HG03196 (cell line): ENCODE measurements around the gene SST.

Experiments
- ATAC-seq: cut with Tn5 transposase; IDR thresholded peaks from one replicate; pipeline ENCODE4 v1.9.1; 2021; ENCODE audit not compliant: unreplicated experiment

Gene SST

GRCh38 chr3:187669675-187670504 is at the start of gene SST:
TSS of gene SST (minus strand) at chr3:187670394. CDS start at chr3:187670291, 103 bp downstream.
- no peak for ATAC-seq

GRCh38 chr3:187719628-187720336 is 49.6 kb upstream of the SST start:
- ATAC-seq, result no peak

- no peak for ATAC-seq
These were observed 48.6 kb upstream of the SST start for GRCh38 chr3:187718802-187719201.

- ATAC-seq, result no peak
These were observed 47.4 kb upstream of the SST start for GRCh38 chr3:187717572-187717971.

- peak; percentile 84 for ATAC-seq
These were observed 44.3 kb upstream of the SST start for GRCh38 chr3:187714404-187714979.

GRCh38 chr3:187713504-187713903 is 43.3 kb upstream of the SST start:
- no peak for ATAC-seq

- ATAC-seq, result no peak
These were observed 39.0 kb upstream of the SST start for GRCh38 chr3:187709155-187709554.

GRCh38 chr3:187708696-187709095 is 38.5 kb upstream of the SST start:
- ATAC-seq, result no peak

- no peak for ATAC-seq
These were observed 36.8 kb upstream of the SST start for GRCh38 chr3:187706971-187707370.

GRCh38 chr3:187705164-187705563 is 35.0 kb upstream of the SST start:
- no peak for ATAC-seq

GRCh38 chr3:187702507-187703033 is 32.4 kb upstream of the SST start, which contains the start of gene RTP2:
TSS of gene RTP2 (minus strand) at chr3:187702557. CDS start at chr3:187702128, 429 bp downstream.
- no peak for ATAC-seq

GRCh38 chr3:187700249-187700648 is 30.1 kb upstream of the SST start:
- ATAC-seq, result no peak

GRCh38 chr3:187698499-187699399 is 28.6 kb upstream of the SST start:
- no peak for ATAC-seq

- no peak for ATAC-seq
These were observed 25.8 kb upstream of the SST start for GRCh38 chr3:187696021-187696420.

GRCh38 chr3:187695449-187695848 is 25.3 kb upstream of the SST start:
- no peak for ATAC-seq

- no peak for ATAC-seq
These were observed 24.6 kb upstream of the SST start for GRCh38 chr3:187694801-187695200.

- no peak for ATAC-seq
These were observed 23.2 kb upstream of the SST start for GRCh38 chr3:187693431-187693830.

GRCh38 chr3:187689984-187690383 is 19.8 kb upstream of the SST start:
- no peak for ATAC-seq

GRCh38 chr3:187686621-187687273 is 16.6 kb upstream of the SST start:
- no peak for ATAC-seq

GRCh38 chr3:187685948-187686347 is 15.8 kb upstream of the SST start:
- no peak for ATAC-seq
